Fibroblast of lung (primary cell): ENCODE results near the gene GPR107.

Experiments
- CTCF ChIP-seq, 2 donors: IDR thresholded peaks in 1 of 2; conservative IDR thresholded peaks in 1 of 2; 1 replicate in 1 of 2; 2 replicates in 1 of 2; pipeline ENCODE4 v1.5.1; 2011 to 2012; ENCODE audit warnings: low read length in 2 of 2, control low read depth in 1 of 2, inconsistent platforms in 1 of 2, low read depth in 1 of 2, mild to moderate bottlenecking in 1 of 2
- EZH2 ChIP-seq: IDR thresholded peaks from 2 replicates; pipeline ENCODE4 v1.5.1; 2012; ENCODE audit warnings: low read length, control low read depth, mild to moderate bottlenecking; ENCODE audit errors: missing control alignments

GRCh38 chr9:130128251-130128650 is 74.5 kb downstream of the GPR107 start:
- no peak for TF ChIP-seq CTCF (conservative IDR thresholded peaks at IDR 0.05 in 1 of 2, IDR thresholded peaks at IDR 0.05 in 1 of 2; ENCODE audit: low read depth in 1 of 2, low read length in 2 of 2)
- TF ChIP-seq EZH2, result no peak
